Muscle of arm (tissue), 12 donors: ENCODE measurements around the gene OASL. TPM values are rescaled to one million over a fixed set of nuclear protein-coding genes. Genes with fewer than 3 reads are reported as not detected.
A peak's percentile ranks its signal among the peaks of the same experiment; 100 is the strongest.
"Not testable (repeated sequence)": the region's sequence is repeated elsewhere in the genome, so short reads cannot be mapped to it uniquely, and the experiment has no call there.

Source experiments
- DNase-seq: peaks from one replicate; pipeline ENCODE4 v3.0.0-alpha.2; 2013
- polyA plus RNA-seq, 12 donors: library from polyadenylated mRNA; unstranded; fragments of 120-200 nt; gene quantifications; one replicate each; pipeline ENCODE4 v1.2.1, GENCODE V29; 2013; ENCODE audit not compliant: insufficient read length in 12 of 12

Gene OASL
- polyA plus RNA-seq, 12 donors = 0.11 to 0.20 (median 0.17) TPM; not detected in 8

GRCh38 chr12:121059031-121059898, 20.2 kb upstream of the OASL start:
- DNase-seq = peak; percentile 6

- DNase-seq = no peak
Measured at GRCh38 chr12:121057794-121058193, 18.7 kb upstream of the OASL start.

- no peak for DNase-seq
Measured at GRCh38 chr12:121053706-121054105, 14.7 kb upstream of the OASL start.

- DNase-seq = no peak
Measured at GRCh38 chr12:121050725-121051124, 11.7 kb upstream of the OASL start.

- DNase-seq = no peak
Measured at GRCh38 chr12:121048442-121048841, 9.4 kb upstream of the OASL start.

- DNase-seq = not testable (repeated sequence)
Measured at GRCh38 chr12:121047400-121047799, 8.4 kb upstream of the OASL start.

GRCh38 chr12:121043067-121043466, 4.0 kb upstream of the OASL start:
- no peak for DNase-seq

- no peak for DNase-seq
Measured at GRCh38 chr12:121036810-121037326, 2.2 kb downstream of the OASL start.

- DNase-seq = no peak
Measured at GRCh38 chr12:121034616-121035305, 4.3 kb downstream of the OASL start.

- no peak for DNase-seq
Measured at GRCh38 chr12:121033625-121034349, 5.3 kb downstream of the OASL start.

- DNase-seq = no peak
Measured at GRCh38 chr12:121030576-121031212, 8.4 kb downstream of the OASL start.

GRCh38 chr12:121026274-121027045, 12.6 kb downstream of the OASL start:
- DNase-seq = no peak

- no peak for DNase-seq
Measured at GRCh38 chr12:121025442-121026226, 13.4 kb downstream of the OASL start.

GRCh38 chr12:121023799-121024198, 15.2 kb downstream of the OASL start:
- no peak for DNase-seq

GRCh38 chr12:121022713-121023112, 16.3 kb downstream of the OASL start:
- DNase-seq = no peak

- DNase-seq = no peak
Measured at GRCh38 chr12:121021754-121022153, 17.3 kb downstream of the OASL start.

GRCh38 chr12:121018860-121019617, 20.0 kb downstream of the OASL start:
- DNase-seq = no peak

- DNase-seq = no peak
Measured at GRCh38 chr12:121017966-121018491, 21.0 kb downstream of the OASL start.
